IPS DF 4.7 (cell line): ENCODE data around the gene SUPT5H.

Experiments
- DNase-seq: peaks from one replicate; pipeline ENCODE4 v3.0.0-alpha.2; 2013; ENCODE audit warnings: low spot score; ENCODE audit errors: extremely low read depth

The SUPT5H gene

GRCh38 chr19:39496063-39496462, 50.7 kb downstream of the SUPT5H start:
- no peak for DNase-seq

- no peak for DNase-seq
These were observed 52.3 kb downstream of the SUPT5H start for GRCh38 chr19:39497701-39497995.

GRCh38 chr19:39497996-39498797, 52.8 kb downstream of the SUPT5H start:
- no peak for DNase-seq

GRCh38 chr19:39498798-39499642, 53.6 kb downstream of the SUPT5H start, which contains the start of gene DLL3:
DLL3 (plus strand) TSS chr19:39498947; CDS start chr19:39498975, 28 bp downstream.
- no peak for DNase-seq

- DNase-seq: no peak
These were observed 54.5 kb downstream of the SUPT5H start for GRCh38 chr19:39499932-39500331.

- no peak for DNase-seq
These were observed 55.2 kb downstream of the SUPT5H start for GRCh38 chr19:39500543-39500942.

- DNase-seq: no peak
These were observed 56.0 kb downstream of the SUPT5H start for GRCh38 chr19:39501340-39501739.

- no peak for DNase-seq
These were observed 57.4 kb downstream of the SUPT5H start for GRCh38 chr19:39502640-39503417.

GRCh38 chr19:39506598-39506943, 61.2 kb downstream of the SUPT5H start:
- no peak for DNase-seq

- no peak for DNase-seq
These were observed 61.7 kb downstream of the SUPT5H start for GRCh38 chr19:39506944-39507714.

GRCh38 chr19:39507715-39508364, 62.5 kb downstream of the SUPT5H start:
- no peak for DNase-seq

GRCh38 chr19:39508629-39509028, 63.2 kb downstream of the SUPT5H start:
- DNase-seq: no peak

GRCh38 chr19:39509233-39509632, 63.9 kb downstream of the SUPT5H start:
- no peak for DNase-seq

- no peak for DNase-seq
These were observed 67.6 kb downstream of the SUPT5H start for GRCh38 chr19:39512988-39513387.

GRCh38 chr19:39514840-39515550, 69.6 kb downstream of the SUPT5H start, which contains the start of gene SELENOV:
SELENOV (plus strand) TSS chr19:39515139; CDS start chr19:39515213, 74 bp downstream.
- DNase-seq: no peak

GRCh38 chr19:39515551-39516191, 70.3 kb downstream of the SUPT5H start:
- no peak for DNase-seq

GRCh38 chr19:39516270-39516669, 70.9 kb downstream of the SUPT5H start:
- no peak for DNase-seq

- no peak for DNase-seq
These were observed 72.0 kb downstream of the SUPT5H start for GRCh38 chr19:39517432-39517831.

GRCh38 chr19:39518458-39518857, 73.1 kb downstream of the SUPT5H start:
- DNase-seq: no peak
